GM23338 (cell line): ENCODE results near the gene RNF130. TPM values are rescaled to one million over a fixed set of nuclear protein-coding genes. Genes with fewer than 3 reads are reported as not detected.

Experiments
- ATAC-seq: fragments of 200-7000 bp; cut with Tn5 transposase; 3 replicates; pipeline ENCODE4 v1.9.1; 2020
- DNase-seq: peaks from one replicate; pipeline ENCODE4 v3.0.0-alpha.2; 2015; ENCODE audit warnings: low spot score
- H2AFZ ChIP-seq: fragments of 200-600 bp; sonication (generic); 2 replicates; pipeline ENCODE4 v1.8.0; 2016; ENCODE audit warnings: antibody characterized with exemption, mild to moderate bottlenecking, moderate library complexity
- H3F3A ChIP-seq: fragments of 200-600 bp; sonication (generic); replicated peaks from 2 replicates; pipeline ENCODE4 v1.8.0; 2017; ENCODE audit warnings: antibody characterized with exemption, mixed run types, low read depth
- H3K27ac ChIP-seq: fragments of 200-600 bp; sonication (generic); 2 replicates; pipeline ENCODE4 v1.6.1; 2016; ENCODE audit warnings: low read depth
- H3K27me3 ChIP-seq: fragments of 200-600 bp; sonication (generic); 2 replicates; pipeline ENCODE4 v1.8.0; 2016; ENCODE audit warnings: mild to moderate bottlenecking, mixed run types, moderate library complexity; ENCODE audit not compliant: insufficient read depth
- H3K36me3 ChIP-seq: fragments of 200-600 bp; sonication (generic); 2 replicates; pipeline ENCODE4 v1.8.0; 2016; ENCODE audit warnings: mild to moderate bottlenecking; ENCODE audit not compliant: insufficient read depth
- H3K4me1 ChIP-seq: fragments of 200-600 bp; sonication (generic); 2 replicates; pipeline ENCODE4 v1.8.0; 2016; ENCODE audit warnings: mild to moderate bottlenecking, moderate library complexity; ENCODE audit not compliant: insufficient read depth
- H3K4me2 ChIP-seq: fragments of 200-600 bp; sonication (generic); 2 replicates; pipeline ENCODE4 v1.7.1; 2017; ENCODE audit warnings: mixed run types
- H3K4me3 ChIP-seq: fragments of 200-600 bp; sonication (generic); 2 replicates; pipeline ENCODE4 v1.6.1; 2016; ENCODE audit warnings: mixed run types
- H3K79me2 ChIP-seq: fragments of 200-600 bp; sonication (generic); replicated peaks from 2 replicates; pipeline ENCODE4 v1.8.0; 2017; ENCODE audit warnings: mild to moderate bottlenecking; ENCODE audit not compliant: insufficient read depth
- H3K9me2 ChIP-seq: fragments of 200-600 bp; sonication (generic); 2 replicates; pipeline ENCODE4 v1.8.0; 2017; ENCODE audit not compliant: insufficient read depth
- H4K20me1 ChIP-seq: fragments of 200-600 bp; sonication (generic); replicated peaks from 2 replicates; pipeline ENCODE4 v1.8.0; 2017; ENCODE audit warnings: mild to moderate bottlenecking; ENCODE audit not compliant: insufficient read depth
- H3K27ac Mint-ChIP-seq: 2 replicates; pipeline ENCODE4 v1.8.0; 2020; ENCODE audit warnings: inconsistent platforms, mild to moderate bottlenecking, moderate library complexity, mixed read lengths
- H3K27me3 Mint-ChIP-seq: 3 replicates; pipeline ENCODE4 v1.8.0; 2022; ENCODE audit warnings: low read depth, mild to moderate bottlenecking, moderate library complexity, mixed read lengths, inconsistent platforms; ENCODE audit not compliant: insufficient read depth, poor library complexity
- H3K36me3 Mint-ChIP-seq: 3 replicates; pipeline ENCODE4 v1.8.0; 2021; ENCODE audit warnings: low read depth, mild to moderate bottlenecking, inconsistent platforms, moderate library complexity, mixed read lengths
- H3K4me1 Mint-ChIP-seq: 3 replicates; pipeline ENCODE4 v1.8.0; 2020; ENCODE audit warnings: mild to moderate bottlenecking, inconsistent platforms, mixed read lengths
- H3K4me3 Mint-ChIP-seq: 3 replicates; pipeline ENCODE4 v1.8.0; 2021; ENCODE audit warnings: moderate library complexity, mild to moderate bottlenecking, inconsistent platforms, mixed read lengths
- H3K9me3 Mint-ChIP-seq: 3 replicates; pipeline ENCODE4 v1.8.0; 2020; ENCODE audit warnings: moderate library complexity, mild to moderate bottlenecking, inconsistent platforms, mixed read lengths
- CTCF ChIP-seq, 2 experiments: fragments of 200-600 bp in 1 of 2; sonication (generic) in 1 of 2; conservative IDR thresholded peaks; 2 replicates each; pipeline versions ENCODE4 v1.5.1 to v1.6.1; 2016 to 2017; ENCODE audit warnings: antibody characterized with exemption in 2 of 2, low read depth in 2 of 2, mild to moderate bottlenecking in 2 of 2, moderate library complexity in 1 of 2
- EZH2phosphoT487 ChIP-seq: fragments of 200-600 bp; sonication (generic); IDR thresholded peaks from one replicate; pipeline ENCODE4 v1.8.1; 2018; ENCODE audit warnings: antibody characterized with exemption; ENCODE audit not compliant: unreplicated experiment
- JUNB ChIP-seq: IDR thresholded peaks from one replicate; pipeline ENCODE4 v1.6.1; 2016; ENCODE audit warnings: antibody characterized with exemption; ENCODE audit not compliant: unreplicated experiment
- NANOG ChIP-seq: IDR thresholded peaks from 2 replicates; pipeline ENCODE4 v1.6.1; 2016; ENCODE audit warnings: antibody characterized with exemption, borderline replicate concordance
- POLR2AphosphoS5 ChIP-seq: IDR thresholded peaks from 2 replicates; pipeline ENCODE4 v1.6.1; 2016; ENCODE audit warnings: antibody characterized with exemption, low read depth
- STAT1 ChIP-seq: IDR thresholded peaks from one replicate; pipeline ENCODE4 v1.6.1; 2016; ENCODE audit warnings: antibody characterized with exemption; ENCODE audit not compliant: unreplicated experiment
- ZNF331 ChIP-seq: fragments of 250-450 bp; sonication (Bioruptor Pico); IDR thresholded peaks from 2 replicates; pipeline ENCODE4 v1.5.0; 2020; ENCODE audit warnings: low read depth, mild to moderate bottlenecking, moderate library complexity
- ZNF462 ChIP-seq: fragments of 250-450 bp; sonication (Bioruptor Pico); IDR thresholded peaks from 2 replicates; pipeline ENCODE4 v1.5.0; 2020; ENCODE audit warnings: mild to moderate bottlenecking, moderate library complexity
- polyA plus RNA-seq: library from polyadenylated mRNA; unstranded; fragments of >200 nt; fragmentation: Nextera tagmentation; extraction: Ambion mirVana; gene quantifications from 2 replicates; pipeline ENCODE4 v1.2.1, GENCODE V29; 2016
- total RNA-seq: library from RNA; depleted of rRNA; stranded (reverse); fragments of >200 nt; shearing (Covaris generic); gene quantifications from 2 replicates; pipeline ENCODE4 v1.2.3, GENCODE V29; 2014
- TF ChIP-seq, protein P1 (sequence below): IDR thresholded peaks from one replicate; pipeline ENCODE4 v1.6.1; 2018; ENCODE audit warnings: antibody characterized with exemption; ENCODE audit not compliant: unreplicated experiment

The RNF130 gene
- total and polyA plus RNA-seq, 2 experiments from 2014 or later: 60.1 to 97.3 TPM

DNA sequence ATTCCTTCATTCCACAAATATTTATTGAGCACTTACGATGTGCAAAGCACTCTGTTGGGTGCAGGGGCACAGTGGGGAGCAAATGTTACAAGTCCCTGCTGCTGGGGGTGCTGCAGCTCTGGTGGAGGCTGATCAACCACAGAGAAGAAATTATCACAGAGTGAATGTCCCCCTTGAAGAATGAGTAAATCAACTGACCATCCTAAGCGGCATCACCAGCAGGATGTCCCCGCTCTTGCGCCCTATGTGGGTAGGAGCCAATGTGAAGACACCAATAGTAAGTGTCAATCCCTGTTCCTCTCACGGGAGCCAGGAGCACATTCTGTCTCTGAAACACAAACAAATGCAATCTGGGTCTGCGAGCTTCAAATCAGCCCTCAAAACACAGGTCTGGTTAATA, 116.5 kb downstream of the RNF130 start (continued):
- no peak for TF ChIP-seq ZNF462 (CRISPR knock-in tag)
- TF ChIP-seq EZH2phosphoT487: no peak
- TF ChIP-seq POLR2AphosphoS5: no peak
- TF ChIP-seq CTCF (conservative IDR thresholded peaks at IDR 0.05; ENCODE audit: low read depth in 2 of 2): no peak

DNA sequence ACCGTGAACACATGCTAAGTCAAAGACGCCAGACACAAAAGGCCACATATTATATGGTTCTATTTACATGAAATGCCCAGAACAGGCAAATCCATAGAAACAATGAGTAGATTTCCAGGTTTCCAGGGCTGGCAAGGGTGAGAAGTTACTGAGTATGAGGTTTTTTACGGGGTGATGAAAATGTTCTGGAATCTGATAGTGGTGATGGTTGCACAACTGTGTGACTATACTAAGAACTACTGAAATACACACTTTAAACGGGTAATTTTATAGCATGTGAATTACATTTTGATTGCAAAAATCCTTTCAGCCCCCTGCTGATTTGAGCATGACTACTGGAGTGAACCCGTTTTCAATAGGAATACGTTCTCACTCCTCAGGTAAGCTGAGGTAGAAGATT, 117.1 kb downstream of the RNF130 start:
- H3K4me2 ChIP-seq: no peak overlapping the region
- H3K27ac ChIP-seq: no peak overlapping the region
- H3K36me3 Mint-ChIP-seq: peaks cover 9% of the 10 kb centered on the region; the same call in 2 of the 3 replicates
- no peaks in the 10 kb centered on the region for H3K9me3 Mint-ChIP-seq
- no peak overlapping the region for H2AFZ ChIP-seq
- H3K4me3 Mint-ChIP-seq: no peak overlapping the region
- H3K79me2 ChIP-seq: no peaks in the 10 kb centered on the region
- DNase-seq (no peak), ATAC-seq (no peak)
- no peaks in the 10 kb centered on the region for H3K27me3 ChIP-seq
- peaks cover 5% of the 10 kb centered on the region; the same call in 1 of the 2 replicates for H4K20me1 ChIP-seq
- TF ChIP-seq JUNB (no peak), ZNF331 (no peak), NANOG (no peak), POLR2AphosphoS5 (no peak), STAT1 (no peak)
- TF ChIP-seq, protein P1, sequence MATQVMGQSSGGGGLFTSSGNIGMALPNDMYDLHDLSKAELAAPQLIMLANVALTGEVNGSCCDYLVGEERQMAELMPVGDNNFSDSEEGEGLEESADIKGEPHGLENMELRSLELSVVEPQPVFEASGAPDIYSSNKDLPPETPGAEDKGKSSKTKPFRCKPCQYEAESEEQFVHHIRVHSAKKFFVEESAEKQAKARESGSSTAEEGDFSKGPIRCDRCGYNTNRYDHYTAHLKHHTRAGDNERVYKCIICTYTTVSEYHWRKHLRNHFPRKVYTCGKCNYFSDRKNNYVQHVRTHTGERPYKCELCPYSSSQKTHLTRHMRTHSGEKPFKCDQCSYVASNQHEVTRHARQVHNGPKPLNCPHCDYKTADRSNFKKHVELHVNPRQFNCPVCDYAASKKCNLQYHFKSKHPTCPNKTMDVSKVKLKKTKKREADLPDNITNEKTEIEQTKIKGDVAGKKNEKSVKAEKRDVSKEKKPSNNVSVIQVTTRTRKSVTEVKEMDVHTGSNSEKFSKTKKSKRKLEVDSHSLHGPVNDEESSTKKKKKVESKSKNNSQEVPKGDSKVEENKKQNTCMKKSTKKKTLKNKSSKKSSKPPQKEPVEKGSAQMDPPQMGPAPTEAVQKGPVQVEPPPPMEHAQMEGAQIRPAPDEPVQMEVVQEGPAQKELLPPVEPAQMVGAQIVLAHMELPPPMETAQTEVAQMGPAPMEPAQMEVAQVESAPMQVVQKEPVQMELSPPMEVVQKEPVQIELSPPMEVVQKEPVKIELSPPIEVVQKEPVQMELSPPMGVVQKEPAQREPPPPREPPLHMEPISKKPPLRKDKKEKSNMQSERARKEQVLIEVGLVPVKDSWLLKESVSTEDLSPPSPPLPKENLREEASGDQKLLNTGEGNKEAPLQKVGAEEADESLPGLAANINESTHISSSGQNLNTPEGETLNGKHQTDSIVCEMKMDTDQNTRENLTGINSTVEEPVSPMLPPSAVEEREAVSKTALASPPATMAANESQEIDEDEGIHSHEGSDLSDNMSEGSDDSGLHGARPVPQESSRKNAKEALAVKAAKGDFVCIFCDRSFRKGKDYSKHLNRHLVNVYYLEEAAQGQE: no peak
- H3K27ac Mint-ChIP-seq: no peak overlapping the region
- no peaks in the 10 kb centered on the region for H3F3A ChIP-seq
- H3K4me1 Mint-ChIP-seq: no peaks in the 10 kb centered on the region
- 0 out of 2 replicates have a peak, but pooled peaks cover 3% of the 10 kb centered on the region for H3K36me3 ChIP-seq
- no peaks in the 10 kb centered on the region for H3K9me2 ChIP-seq
- no peaks in the 10 kb centered on the region for H3K27me3 Mint-ChIP-seq
- no peak overlapping the region for H3K4me3 ChIP-seq
- H3K4me1 ChIP-seq: no peaks in the 10 kb centered on the region
